Measurements from ENCODE around the gene NT5DC2.
A peak's percentile ranks its signal among the peaks of the same experiment; 100 is the strongest.

NT5DC2 gene

GRCh38 chr3:52536369-52537164 lies 2.9 kb upstream of the NT5DC2 start, which contains the start of gene UQCC5:
UQCC5 (plus strand) TSS chr3:52536605; CDS start chr3:52536756, 151 bp downstream.
- Histone ChIP-seq H3K9ac (ENCODE audit: low read length) (peak within 1 kb of the TSS; percentile 97), H2BK5ac (ENCODE audit: low read length) (no peak within 1 kb of the TSS), H3K4ac (ENCODE audit: low read depth, low read length) (no peak within 1 kb of the TSS), H3K79me2 (ENCODE audit: control insufficient read depth, insufficient read depth, low read length) (peaks cover 42% of the 10 kb centered on the region), H3K18ac (ENCODE audit: low read length) (peak within 1 kb of the TSS; percentile 8), H3K23ac (ENCODE audit: low read length) (no peak within 1 kb of the TSS), H3K27ac (ENCODE audit: low read depth, low read length) (peak within 1 kb of the TSS; percentile 40), H3K27me3 (ENCODE audit: insufficient read depth, low read length, poor library complexity) (no peaks in the 10 kb centered on the region), H2BK15ac (replicated peaks; ENCODE audit: low read depth) (no peak within 1 kb of the TSS), H3K4me3 (ENCODE audit: low read length) (peak within 1 kb of the TSS; percentile 87), H2BK120ac (ENCODE audit: low read depth, low read length) (no peak within 1 kb of the TSS), H2AK5ac (ENCODE audit: low read length) (no peak within 1 kb of the TSS), H3K4me2 (ENCODE audit: low read length) (peak within 1 kb of the TSS; percentile 89), H3K36me3 (ENCODE audit: control insufficient read depth, insufficient read depth, low read length) (no peaks in the 10 kb centered on the region), H3K4me1 (ENCODE audit: control insufficient read depth, low read depth, low read length) (peaks cover 18% of the 10 kb centered on the region), H4K8ac (ENCODE audit: low read depth, low read length) (no peak within 1 kb of the TSS), H4K5ac (ENCODE audit: low read length) (no peak within 1 kb of the TSS), H3K56ac (ENCODE audit: low read length) (peak within 1 kb of the TSS; percentile 95), H3K79me1 (ENCODE audit: low read length) (peaks cover 31% of the 10 kb centered on the region)
- DNase-seq = peak; percentile 100
- WGBS (ENCODE audit: extremely low coverage, insufficient coverage, low lambda C conversion rate) = no CpG with 5 or more reads among the region's 65 CpGs

- Histone ChIP-seq H3K79me1 (ENCODE audit: low read length) (peaks cover 33% of the 10 kb centered on the region), H4K8ac (ENCODE audit: low read depth, low read length) (no peak overlapping the region), H2BK15ac (replicated peaks; ENCODE audit: low read depth) (no peak overlapping the region), H3K27ac (ENCODE audit: low read depth, low read length) (no peak overlapping the region), H3K23ac (ENCODE audit: low read length) (no peak overlapping the region), H3K36me3 (ENCODE audit: control insufficient read depth, insufficient read depth, low read length) (no peaks in the 10 kb centered on the region), H3K4me3 (ENCODE audit: low read length) (no peak overlapping the region), H3K9ac (ENCODE audit: low read length) (no peak overlapping the region), H3K4me2 (ENCODE audit: low read length) (peak overlapping the region; percentile 37), H3K27me3 (ENCODE audit: insufficient read depth, low read length, poor library complexity) (no peaks in the 10 kb centered on the region), H4K5ac (ENCODE audit: low read length) (no peak overlapping the region), H3K4me1 (ENCODE audit: control insufficient read depth, low read depth, low read length) (peaks cover 18% of the 10 kb centered on the region), H3K56ac (ENCODE audit: low read length) (peak overlapping the region; percentile 62), H2BK120ac (ENCODE audit: low read depth, low read length) (no peak overlapping the region), H3K79me2 (ENCODE audit: control insufficient read depth, insufficient read depth, low read length) (peaks cover 47% of the 10 kb centered on the region), H3K18ac (ENCODE audit: low read length) (no peak overlapping the region), H2AK5ac (ENCODE audit: low read length) (no peak overlapping the region), H3K4ac (ENCODE audit: low read depth, low read length) (no peak overlapping the region), H2BK5ac (ENCODE audit: low read length) (no peak overlapping the region)
- WGBS (ENCODE audit: extremely low coverage, insufficient coverage, low lambda C conversion rate) = no CpG with 5 or more reads among the region's 9 CpGs
- no peak for DNase-seq
Observed at GRCh38 chr3:52536112-52536368, 2.4 kb upstream of the NT5DC2 start.

GRCh38 chr3:52535411-52536111 lies 1.9 kb upstream of the NT5DC2 start:
- Histone ChIP-seq H3K79me1 (ENCODE audit: low read length) (peaks cover 35% of the 10 kb centered on the region), H2BK120ac (ENCODE audit: low read depth, low read length) (no peak overlapping the region), H3K9ac (ENCODE audit: low read length) (no peak overlapping the region), H2BK15ac (replicated peaks; ENCODE audit: low read depth) (no peak overlapping the region), H3K4me2 (ENCODE audit: low read length) (no peak overlapping the region), H3K56ac (ENCODE audit: low read length) (peak overlapping the region; percentile 4), H3K4me1 (ENCODE audit: control insufficient read depth, low read depth, low read length) (peaks cover 18% of the 10 kb centered on the region), H2AK5ac (ENCODE audit: low read length) (no peak overlapping the region), H4K5ac (ENCODE audit: low read length) (no peak overlapping the region), H4K8ac (ENCODE audit: low read depth, low read length) (no peak overlapping the region), H3K27me3 (ENCODE audit: insufficient read depth, low read length, poor library complexity) (no peaks in the 10 kb centered on the region), H3K27ac (ENCODE audit: low read depth, low read length) (no peak overlapping the region), H3K4me3 (ENCODE audit: low read length) (no peak overlapping the region), H3K36me3 (ENCODE audit: control insufficient read depth, insufficient read depth, low read length) (no peaks in the 10 kb centered on the region), H2BK5ac (ENCODE audit: low read length) (no peak overlapping the region), H3K79me2 (ENCODE audit: control insufficient read depth, insufficient read depth, low read length) (peaks cover 52% of the 10 kb centered on the region), H3K23ac (ENCODE audit: low read length) (no peak overlapping the region), H3K18ac (ENCODE audit: low read length) (no peak overlapping the region), H3K4ac (ENCODE audit: low read depth, low read length) (no peak overlapping the region)
- no peak for DNase-seq
- no CpG with 5 or more reads among the region's 19 CpGs for WGBS (ENCODE audit: extremely low coverage, insufficient coverage, low lambda C conversion rate)

GRCh38 chr3:52534281-52535183 lies 875 bp upstream of the NT5DC2 start:
- no peaks in the 10 kb centered on the region for H3K27me3 ChIP-seq (ENCODE audit: insufficient read depth, low read length, poor library complexity)
- H3K18ac ChIP-seq (ENCODE audit: low read length) = peak overlapping the region; percentile 76
- peaks cover 40% of the 10 kb centered on the region for H3K79me1 ChIP-seq (ENCODE audit: low read length)
- H2AK5ac ChIP-seq (ENCODE audit: low read length) = peak overlapping the region; percentile 67
- H2BK120ac ChIP-seq (ENCODE audit: low read depth, low read length) = no peak overlapping the region
- WGBS (ENCODE audit: extremely low coverage, insufficient coverage, low lambda C conversion rate) = no CpG with 5 or more reads among the region's 57 CpGs
- peak overlapping the region; percentile 90 for H3K4ac ChIP-seq (ENCODE audit: low read depth, low read length)
- H2BK15ac ChIP-seq (replicated peaks; ENCODE audit: low read depth) = no peak overlapping the region
- no peak overlapping the region for H4K5ac ChIP-seq (ENCODE audit: low read length)
- peak overlapping the region; percentile 85 for H3K9ac ChIP-seq (ENCODE audit: low read length)
- H3K4me2 ChIP-seq (ENCODE audit: low read length) = peak overlapping the region; percentile 54
- H3K79me2 ChIP-seq (ENCODE audit: control insufficient read depth, insufficient read depth, low read length) = peaks cover 54% of the 10 kb centered on the region
- peak; percentile 37 for DNase-seq
- peak overlapping the region; percentile 90 for H3K56ac ChIP-seq (ENCODE audit: low read length)
- no peak overlapping the region for H4K8ac ChIP-seq (ENCODE audit: low read depth, low read length)
- H3K4me1 ChIP-seq (ENCODE audit: control insufficient read depth, low read depth, low read length) = peaks cover 18% of the 10 kb centered on the region
- H2BK5ac ChIP-seq (ENCODE audit: low read length) = no peak overlapping the region
- H3K27ac ChIP-seq (ENCODE audit: low read depth, low read length) = no peak overlapping the region
- H3K23ac ChIP-seq (ENCODE audit: low read length) = peak overlapping the region; percentile 87
- peak overlapping the region; percentile 40 for H3K4me3 ChIP-seq (ENCODE audit: low read length)
- H3K36me3 ChIP-seq (ENCODE audit: control insufficient read depth, insufficient read depth, low read length) = no peaks in the 10 kb centered on the region

GRCh38 chr3:52532838-52533622 lies 627 bp downstream of the NT5DC2 start:
- peak overlapping the region; percentile 96 for H3K23ac ChIP-seq (ENCODE audit: low read length)
- no peak overlapping the region for H2BK5ac ChIP-seq (ENCODE audit: low read length)
- peak; percentile 60 for DNase-seq
- H3K4me3 ChIP-seq (ENCODE audit: low read length) = peak overlapping the region; percentile 84
- H3K56ac ChIP-seq (ENCODE audit: low read length) = peak overlapping the region; percentile 95
- no CpG with 5 or more reads among the region's 78 CpGs for WGBS (ENCODE audit: extremely low coverage, insufficient coverage, low lambda C conversion rate)
- peaks cover 37% of the 10 kb centered on the region for H3K79me1 ChIP-seq (ENCODE audit: low read length)
- H3K4ac ChIP-seq (ENCODE audit: low read depth, low read length) = peak overlapping the region; percentile 96
- H3K4me1 ChIP-seq (ENCODE audit: control insufficient read depth, low read depth, low read length) = peaks cover 13% of the 10 kb centered on the region
- H4K5ac ChIP-seq (ENCODE audit: low read length) = no peak overlapping the region
- H3K36me3 ChIP-seq (ENCODE audit: control insufficient read depth, insufficient read depth, low read length) = peaks cover 8% of the 10 kb centered on the region
- peak overlapping the region; percentile 12 for H2AK5ac ChIP-seq (ENCODE audit: low read length)
- H2BK15ac ChIP-seq (replicated peaks; ENCODE audit: low read depth) = no peak overlapping the region
- H3K27me3 ChIP-seq (ENCODE audit: insufficient read depth, low read length, poor library complexity) = no peaks in the 10 kb centered on the region
- peaks cover 44% of the 10 kb centered on the region for H3K79me2 ChIP-seq (ENCODE audit: control insufficient read depth, insufficient read depth, low read length)
- no peak overlapping the region for H4K8ac ChIP-seq (ENCODE audit: low read depth, low read length)
- H3K4me2 ChIP-seq (ENCODE audit: low read length) = peak overlapping the region; percentile 88
- peak overlapping the region; percentile 96 for H3K9ac ChIP-seq (ENCODE audit: low read length)
- peak overlapping the region; percentile 80 for H3K18ac ChIP-seq (ENCODE audit: low read length)
- H3K27ac ChIP-seq (ENCODE audit: low read depth, low read length) = no peak overlapping the region
- H2BK120ac ChIP-seq (ENCODE audit: low read depth, low read length) = no peak overlapping the region
